HUDEP-2 (cell line): ENCODE measurements around the gene CFAP46.
"Not testable (repeated sequence)": the region's sequence is repeated elsewhere in the genome, so short reads cannot be mapped to it uniquely, and the experiment has no call there.

Experiments used
- DNase-seq, 76 experiments: peaks; one replicate each; lab custom pipeline; 2025; ENCODE audit not compliant: unreplicated experiment in 76 of 76; lab: John Stamatoyannopoulos, UW

The CFAP46 gene

DNA sequence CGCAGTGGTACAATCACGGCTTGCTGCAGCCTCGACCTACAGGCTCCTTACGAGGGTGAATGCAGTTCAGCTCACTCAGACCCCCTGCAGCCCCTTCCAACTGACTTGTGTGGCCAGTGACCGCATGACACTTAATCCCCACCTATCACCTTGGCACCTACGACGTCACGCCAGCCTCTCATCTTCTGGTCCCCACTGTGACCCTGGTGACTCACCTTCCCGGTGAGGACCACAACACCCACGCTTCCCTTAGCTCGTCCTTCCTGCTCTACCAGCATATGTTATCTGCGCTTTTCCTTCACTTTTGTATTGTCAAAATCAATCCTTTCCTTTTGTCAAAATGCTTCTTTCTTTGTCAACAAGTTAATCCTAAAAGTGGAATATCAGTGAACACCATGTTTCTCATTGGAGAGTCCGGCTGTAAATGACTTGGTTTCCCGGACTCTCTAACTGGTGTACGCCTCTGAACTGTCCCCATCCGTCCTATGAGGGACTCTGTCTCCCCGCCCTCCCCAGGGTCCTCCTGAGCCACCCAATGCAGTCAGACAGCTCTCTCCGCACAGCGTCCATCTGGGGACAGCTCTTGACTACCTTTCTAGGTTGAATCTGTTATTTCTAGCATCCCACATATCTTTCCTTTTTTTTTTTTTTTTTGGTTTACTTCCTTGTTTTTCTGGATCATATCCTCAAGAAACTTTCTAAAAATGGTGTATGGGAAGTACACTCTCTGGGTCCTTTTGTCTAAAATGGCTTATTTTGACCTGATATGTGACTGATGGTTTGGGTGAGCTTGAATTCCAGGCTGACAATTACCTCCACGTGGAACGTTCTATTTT lies 37.3 kb downstream of the CFAP46 start:
- no peak for DNase-seq

DNA sequence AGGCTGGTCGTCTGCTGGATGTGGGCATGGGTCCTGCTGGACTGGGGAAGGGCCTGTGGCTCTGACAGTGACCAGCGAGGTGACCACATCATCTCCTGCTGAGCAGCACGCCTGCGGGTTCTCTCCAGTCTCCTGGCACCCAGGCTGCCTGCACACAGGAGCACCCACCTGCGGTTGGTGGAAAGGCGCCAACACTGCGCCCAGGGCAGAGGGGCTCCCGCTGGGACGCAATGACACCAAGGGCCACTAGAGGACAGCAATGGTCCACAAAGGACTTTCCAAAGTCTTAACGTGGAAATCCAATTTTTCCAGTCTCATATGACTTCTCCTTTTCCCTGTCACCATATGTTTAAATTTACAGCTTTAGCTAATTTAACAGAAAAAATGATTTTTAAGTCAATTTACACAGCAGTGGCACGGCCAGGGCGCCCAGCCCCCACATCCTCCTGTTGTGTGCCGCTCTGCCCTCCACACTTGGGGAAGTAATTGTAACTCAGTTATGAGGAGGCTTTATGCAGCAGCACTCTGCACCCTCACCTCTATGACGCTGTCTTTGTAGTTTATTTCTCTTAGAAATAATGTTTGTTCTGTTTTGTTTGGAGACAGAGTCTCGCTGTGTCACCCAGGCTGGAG lies 38.1 kb downstream of the CFAP46 start:
- peak in 33 of 76 experiments; percentile 2 to 50 (median 20) for DNase-seq

DNA sequence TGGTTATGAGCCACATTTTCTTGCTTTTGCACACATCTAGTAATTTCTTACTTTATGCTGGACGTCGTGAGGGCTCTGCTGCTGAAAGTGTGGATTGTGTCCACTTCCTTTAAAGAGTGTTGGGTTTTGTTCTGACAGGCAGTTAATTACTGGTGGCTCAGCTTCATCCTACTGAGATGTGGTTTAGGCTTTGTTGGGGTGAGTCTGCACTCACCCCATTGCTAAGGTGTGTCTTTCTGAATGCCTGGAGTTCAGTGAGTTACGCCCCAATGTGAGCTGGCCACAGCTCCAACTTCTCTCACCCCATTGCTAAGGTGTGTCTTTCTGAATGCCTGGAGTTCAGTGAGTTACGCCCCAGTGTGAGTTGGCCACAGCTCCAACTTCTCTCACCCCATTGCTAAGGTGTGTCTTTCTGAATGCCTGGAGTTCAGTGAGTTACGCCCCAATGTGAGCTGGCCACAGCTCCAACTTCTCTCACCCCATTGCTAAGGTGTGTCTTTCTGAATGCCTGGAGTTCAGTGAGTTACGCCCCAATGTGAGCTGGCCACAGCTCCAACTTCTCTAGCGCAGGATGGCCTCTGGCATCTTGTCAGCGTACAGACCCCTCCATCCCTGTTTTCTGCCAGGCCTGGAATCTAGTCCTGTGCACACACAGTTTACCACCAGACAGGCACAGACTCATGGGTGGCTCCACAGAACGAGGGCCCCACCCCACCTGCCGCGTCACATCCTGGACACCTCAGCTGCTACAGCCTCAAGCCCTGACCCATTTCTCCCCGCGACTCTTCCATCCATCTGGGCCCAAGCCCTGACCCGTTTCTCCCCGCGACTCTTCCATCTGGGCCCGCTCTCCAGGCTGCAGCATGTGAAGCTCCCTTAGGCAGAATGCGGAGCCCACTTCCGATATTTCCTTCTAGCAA lies 39.5 kb downstream of the CFAP46 start:
- not testable (repeated sequence) for DNase-seq

DNA sequence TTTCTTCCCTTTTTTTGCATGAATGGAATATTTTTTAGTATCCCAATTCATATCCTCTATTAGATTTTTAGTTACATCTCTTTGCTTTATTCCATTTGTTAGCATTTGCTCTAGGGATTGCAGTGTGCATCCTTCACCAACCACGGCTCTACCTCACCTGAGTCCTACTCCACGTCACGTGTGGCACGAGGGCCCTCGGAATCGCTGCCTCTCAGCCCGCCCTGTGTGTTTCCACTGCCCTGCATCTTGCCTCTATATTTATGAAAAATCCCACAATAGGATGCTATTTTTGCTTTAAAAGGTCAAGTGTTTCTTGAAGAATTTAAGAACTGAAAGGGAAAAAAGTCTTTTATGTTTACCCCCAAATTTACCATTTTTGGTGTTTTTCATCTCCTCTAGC lies 41.0 kb downstream of the CFAP46 start:
- no peak for DNase-seq

GRCh38 chr10:132900211-132900756 lies 42.1 kb downstream of the CFAP46 start:
- DNase-seq = no peak

DNA sequence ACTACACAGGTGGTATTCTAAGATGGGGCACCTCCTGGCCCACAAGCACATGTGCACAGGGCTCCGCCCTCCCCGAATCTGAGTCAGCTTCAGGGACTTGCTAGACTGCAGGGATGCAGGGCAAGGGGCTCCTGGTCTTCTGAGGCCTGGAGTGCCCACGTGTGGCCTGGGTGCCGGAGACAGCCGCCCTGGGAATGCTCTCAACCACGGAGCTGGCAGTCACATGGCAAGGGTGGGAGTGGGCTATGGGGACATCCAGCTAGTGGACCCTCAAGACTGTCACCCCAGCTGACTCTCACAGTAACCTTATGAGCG lies 42.7 kb downstream of the CFAP46 start:
- no peak for DNase-seq

DNA sequence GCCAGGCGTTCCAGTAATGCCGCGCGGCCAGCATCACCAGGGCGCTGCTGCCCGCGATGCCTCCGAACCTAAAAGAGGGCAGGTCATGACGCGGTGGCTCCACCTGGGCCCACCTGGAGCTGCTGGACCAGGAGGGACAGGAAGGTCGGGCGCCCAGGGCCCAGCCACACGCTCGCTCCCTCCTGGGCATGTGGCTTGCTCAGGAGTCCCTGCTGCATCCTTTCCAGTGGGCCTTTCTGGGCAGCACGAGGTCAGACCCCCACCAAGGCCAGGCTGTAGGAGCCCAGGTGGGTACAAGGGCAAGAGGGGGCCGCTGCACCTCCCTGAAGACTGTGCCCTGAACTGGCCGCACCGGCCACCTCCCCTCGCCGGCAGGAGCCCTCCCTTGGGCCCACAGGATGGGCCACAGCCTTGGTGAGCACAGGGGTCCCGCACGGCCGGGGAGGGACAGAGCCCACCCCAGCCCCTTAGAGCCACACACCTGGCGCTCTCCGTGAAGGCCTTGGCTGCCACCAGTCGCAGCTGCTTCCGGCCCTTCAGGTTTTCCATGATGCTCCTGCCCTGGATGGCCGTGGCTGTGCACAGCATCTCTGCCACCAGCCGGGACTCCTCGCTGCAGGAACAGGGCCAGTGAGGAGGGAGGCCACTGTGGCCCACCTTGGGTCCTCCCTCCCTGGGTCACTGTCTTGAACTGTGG lies 43.2 kb downstream of the CFAP46 start:
- DNase-seq = no peak

- no peak for DNase-seq
Observed at GRCh38 chr10:132898391-132899053, 43.8 kb downstream of the CFAP46 start.

DNA sequence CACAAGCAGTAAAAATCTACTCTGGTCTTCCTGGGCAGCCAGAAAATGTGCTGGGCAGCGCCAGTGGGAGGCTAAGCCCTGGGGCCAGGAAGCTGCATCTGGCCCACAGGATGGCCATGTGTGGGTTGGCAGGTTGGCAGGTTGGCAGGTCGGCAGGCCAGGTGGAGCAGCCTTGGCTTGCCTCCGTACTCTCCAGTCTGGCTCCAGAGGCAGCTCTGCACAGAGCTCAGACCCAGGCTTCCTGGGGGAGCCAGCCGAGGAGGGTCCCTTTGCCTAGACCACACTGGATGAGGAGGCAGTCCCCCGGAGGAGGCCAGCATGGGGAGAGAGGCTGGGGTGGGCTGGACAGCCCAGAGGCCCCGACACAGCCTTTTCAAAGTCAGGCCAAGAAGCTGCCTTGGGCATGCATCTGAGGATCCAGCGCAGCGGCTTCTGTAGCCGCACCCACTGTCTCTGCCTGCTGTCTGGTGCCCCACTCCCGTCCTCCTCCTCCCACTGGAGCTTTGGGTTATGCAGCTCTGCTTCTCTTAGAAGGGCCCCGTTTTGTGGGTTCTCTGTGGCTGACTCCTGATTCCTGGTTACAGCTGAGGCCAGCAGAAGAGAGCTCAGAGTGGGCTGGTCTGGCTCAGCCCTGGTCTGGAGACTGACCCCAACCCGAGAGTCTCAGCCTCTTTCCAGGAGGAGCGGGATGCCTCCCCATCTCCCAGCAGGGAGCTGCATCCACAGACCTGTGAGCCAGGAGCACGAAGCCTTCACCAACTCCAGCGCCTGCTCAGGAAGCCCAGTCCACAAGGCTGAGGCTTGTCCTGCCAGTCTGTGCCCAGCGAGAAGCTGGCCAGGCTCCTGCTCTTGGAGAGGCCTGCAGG lies 44.6 kb downstream of the CFAP46 start:
- no peak for DNase-seq

DNA sequence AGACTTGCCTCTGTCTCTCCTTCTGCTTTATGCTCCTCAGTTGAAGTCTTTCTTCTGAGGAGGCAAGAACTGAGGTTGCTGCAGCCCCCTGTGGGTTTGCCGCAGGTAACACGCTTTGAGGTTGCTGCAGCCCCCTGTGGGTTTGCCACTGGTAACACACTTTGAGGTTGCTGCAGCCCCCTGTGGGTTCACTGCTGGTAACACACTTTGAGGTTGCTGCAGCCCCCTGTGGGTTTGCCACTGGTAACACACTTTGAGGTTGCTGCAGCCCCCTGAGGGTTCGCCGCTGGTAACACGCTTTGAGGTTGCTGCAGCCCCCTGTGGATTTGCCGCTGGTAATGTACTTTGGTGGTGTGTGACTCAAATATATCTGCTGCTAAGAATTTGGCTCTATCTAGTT lies 48.6 kb downstream of the CFAP46 start:
- peak in 1 of 76 experiments; percentile 11 for DNase-seq

- no peak for DNase-seq
Observed at GRCh38 chr10:132893090-132893489, 49.3 kb downstream of the CFAP46 start.

DNA sequence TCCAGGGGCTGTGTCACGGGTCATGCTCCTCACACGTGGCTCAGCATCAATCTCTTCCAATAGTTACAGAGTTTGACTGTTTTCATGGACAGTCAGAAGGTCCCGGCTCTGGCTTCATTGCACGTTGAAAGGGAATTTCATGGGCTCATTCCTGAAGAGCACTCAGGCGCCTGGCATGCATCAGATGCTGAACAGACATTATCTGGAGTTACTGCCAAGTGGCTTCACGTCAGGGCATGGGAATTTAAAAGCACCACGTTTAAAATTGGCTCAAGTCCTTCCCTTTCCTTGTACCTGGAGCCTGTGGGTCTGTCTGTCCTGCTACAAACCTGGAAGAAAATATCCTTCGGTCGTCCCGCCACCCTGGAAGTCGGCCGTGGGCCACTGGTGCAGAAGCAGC lies 50.4 kb downstream of the CFAP46 start:
- no peak for DNase-seq

- no peak for DNase-seq
Observed at GRCh38 chr10:132891368-132891767, 51.0 kb downstream of the CFAP46 start.

DNA sequence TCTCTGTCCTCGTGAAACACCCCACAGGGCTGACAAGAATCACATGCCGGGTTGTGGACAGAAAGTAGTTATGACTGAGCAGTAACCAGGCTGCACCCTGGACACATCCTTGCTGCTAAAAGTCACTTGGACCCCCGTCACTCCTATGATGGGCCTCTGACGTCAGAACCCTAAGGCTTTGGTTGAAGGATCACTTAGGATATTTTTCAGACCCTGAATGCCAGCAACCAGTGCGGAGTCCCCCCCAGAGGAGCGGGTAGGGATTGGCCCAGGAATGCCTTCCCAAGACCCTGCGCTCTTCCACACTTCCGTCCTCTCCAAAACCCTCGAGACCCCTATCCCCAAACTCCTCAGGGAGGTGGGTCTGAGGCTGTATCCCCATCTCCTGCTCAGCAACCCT lies 52.1 kb downstream of the CFAP46 start:
- no peak for DNase-seq

- DNase-seq = no peak
Observed at GRCh38 chr10:132889556-132889955, 52.8 kb downstream of the CFAP46 start.

GRCh38 chr10:132888898-132889490 lies 53.4 kb downstream of the CFAP46 start:
- DNase-seq = no peak

GRCh38 chr10:132888446-132888845 lies 53.9 kb downstream of the CFAP46 start:
- DNase-seq = not testable (repeated sequence)

- DNase-seq = no peak
Observed at GRCh38 chr10:132886211-132887099, 55.9 kb downstream of the CFAP46 start.
